ENCODE measurements around the gene FUT3.
A peak's percentile ranks its signal among the peaks of the same experiment; 100 is the strongest.
"Not testable (repeated sequence)": the region's sequence is repeated elsewhere in the genome, so short reads cannot be mapped to it uniquely, and the experiment has no call there.

FUT3 gene

DNA sequence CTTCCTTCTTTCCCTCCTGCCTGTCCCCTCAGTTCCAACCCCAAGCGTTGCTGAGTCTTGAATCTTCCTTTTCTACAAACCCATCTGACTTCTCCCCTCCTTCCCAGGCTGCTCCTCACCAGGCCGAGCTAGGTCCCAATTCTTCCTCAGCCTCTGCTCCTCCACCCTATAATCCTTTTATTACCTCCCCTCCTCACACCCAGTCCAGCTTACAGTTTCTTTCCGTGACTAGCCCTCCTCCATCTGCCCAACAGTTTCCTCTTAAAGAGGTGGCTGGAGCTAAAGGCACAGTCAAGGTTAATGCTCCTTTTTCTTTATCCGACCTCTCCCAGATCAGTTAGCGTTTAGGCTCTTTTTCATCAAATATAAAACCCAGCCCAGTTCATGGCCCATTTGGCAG lies 2.6 kb downstream of the FUT3 start:
- not testable (repeated sequence) for DNase-seq (ENCODE audit: low read depth, low spot score)

GRCh38 chr19:5847846-5848245 lies 3.4 kb downstream of the FUT3 start:
- DNase-seq (ENCODE audit: low read depth, low spot score): not testable (repeated sequence)

DNA sequence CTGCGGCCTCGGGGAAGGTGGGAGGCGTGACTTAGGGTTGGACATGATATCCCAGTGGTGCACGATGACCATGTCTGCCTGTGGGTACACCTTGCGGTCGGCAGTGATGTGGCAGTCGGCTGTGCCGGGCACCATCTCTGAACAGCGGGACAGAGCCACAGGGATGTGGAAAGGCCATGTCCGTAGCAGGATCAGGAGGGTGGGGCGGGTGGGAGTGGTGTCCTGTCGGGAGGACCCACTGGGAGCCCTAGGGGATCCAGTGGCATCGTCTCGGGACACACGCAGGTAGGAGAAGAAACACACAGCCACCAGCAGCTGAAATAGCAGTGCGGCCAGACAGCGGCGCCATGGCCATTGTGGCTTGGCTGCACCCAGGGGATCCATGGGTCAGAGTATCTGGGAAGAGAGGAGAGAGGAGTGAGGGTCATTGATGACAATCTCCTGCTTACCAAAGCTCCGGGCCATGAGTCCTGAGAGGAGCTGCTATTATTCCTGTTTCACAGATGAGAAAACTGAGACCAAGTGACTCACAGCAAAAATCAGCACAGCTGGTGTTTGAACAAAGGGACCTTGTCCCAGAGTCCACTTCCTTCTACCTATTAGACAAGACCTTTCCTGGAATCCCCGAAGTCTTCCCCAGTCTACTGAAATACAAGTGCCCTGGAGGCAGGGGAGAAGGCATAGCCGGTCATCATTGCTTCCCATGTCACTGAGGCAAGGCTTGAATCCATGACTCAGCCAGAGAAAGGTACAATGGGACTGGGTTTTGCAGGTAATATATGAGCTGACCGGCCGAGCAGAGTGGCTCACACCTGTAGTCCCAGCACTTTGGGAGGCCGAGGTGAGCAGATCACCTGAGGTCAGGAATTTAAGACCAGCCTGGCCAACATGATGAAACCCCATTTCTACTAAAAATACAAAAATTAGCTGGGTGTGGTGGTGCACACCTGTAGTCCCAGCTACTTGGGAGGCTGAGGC lies 6.5 kb downstream of the FUT3 start:
- DNase-seq (ENCODE audit: low read depth, low spot score): no peak

GRCh38 chr19:5843295-5843927 lies 7.8 kb downstream of the FUT3 start:
- DNase-seq (ENCODE audit: low read depth, low spot score): no peak

DNA sequence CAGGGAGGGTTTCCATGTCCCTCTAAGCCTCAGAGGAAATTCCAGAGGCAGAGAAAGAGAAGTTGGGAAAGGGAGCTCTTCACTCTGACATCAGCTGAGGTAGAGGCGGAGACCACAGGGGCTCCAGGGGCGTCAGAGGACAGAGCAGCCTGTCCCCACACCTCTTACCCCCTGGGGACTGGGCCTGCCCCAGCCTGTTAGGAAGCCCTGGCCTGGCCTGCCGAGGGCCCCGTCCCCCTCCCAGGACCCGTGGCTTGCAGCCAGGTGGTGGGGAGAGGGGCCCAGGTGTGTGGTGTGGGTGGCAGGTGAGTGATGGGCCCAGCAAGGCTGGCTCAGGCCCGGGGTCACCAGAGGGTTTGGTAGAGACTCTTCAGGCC lies 9.5 kb downstream of the FUT3 start:
- not testable (repeated sequence) for DNase-seq (ENCODE audit: low read depth, low spot score)

DNA sequence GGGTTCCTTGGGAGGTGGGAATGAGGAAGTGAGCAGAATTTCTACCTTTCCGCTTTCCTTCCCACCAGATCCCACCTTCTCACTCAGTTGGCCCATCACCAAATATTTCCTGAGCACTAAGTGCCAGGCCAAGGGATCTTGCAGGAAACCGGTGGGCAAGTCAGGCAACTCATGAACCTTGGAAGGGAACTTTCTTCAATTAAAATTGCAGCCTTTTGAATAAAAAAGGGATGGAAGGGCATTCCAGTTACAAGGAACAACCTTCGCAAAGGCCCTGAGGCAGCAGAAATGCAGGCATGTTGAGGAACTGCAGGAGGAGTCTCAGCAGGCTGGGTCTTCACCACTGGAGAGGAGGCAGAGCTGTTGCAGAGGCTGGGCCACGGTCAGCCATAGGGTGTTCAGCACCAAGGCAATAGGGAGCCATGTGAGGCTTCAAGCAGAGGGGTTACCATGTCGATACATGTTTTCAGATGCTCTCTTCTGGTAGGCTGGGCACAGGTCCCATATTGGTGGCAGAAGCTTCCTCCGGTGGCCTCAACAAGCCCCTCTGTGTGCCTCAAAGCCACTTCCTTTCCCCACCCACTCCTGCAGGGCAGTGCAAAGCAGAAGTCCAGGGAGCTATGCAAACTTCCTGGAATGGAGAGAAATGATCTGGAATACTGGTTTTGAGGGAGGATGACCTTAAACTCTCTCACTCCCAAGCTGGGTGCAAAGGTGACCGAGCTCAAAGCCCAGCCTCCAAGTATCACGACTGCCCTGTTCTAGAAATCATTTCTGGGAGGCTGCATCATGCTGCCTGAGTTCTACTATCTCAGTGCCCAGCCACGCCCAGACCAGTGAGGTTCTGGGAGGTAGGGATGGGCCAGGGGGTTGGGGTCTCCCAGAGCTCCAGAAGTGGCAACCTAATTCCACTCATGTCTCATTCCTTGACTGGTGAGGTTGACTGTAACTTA lies 11.9 kb downstream of the FUT3 start, which contains the start of gene FUT6:
TSS of gene FUT6 (minus strand) at position 638 of the 953 bp plus-strand sequence. CDS start 7,135 bp downstream, outside the sequence.
- no peak for DNase-seq (ENCODE audit: low read depth, low spot score)

- no peak for DNase-seq (ENCODE audit: low read depth, low spot score)
Observed at GRCh38 chr19:5838353-5839064, 12.7 kb downstream of the FUT3 start.

DNA sequence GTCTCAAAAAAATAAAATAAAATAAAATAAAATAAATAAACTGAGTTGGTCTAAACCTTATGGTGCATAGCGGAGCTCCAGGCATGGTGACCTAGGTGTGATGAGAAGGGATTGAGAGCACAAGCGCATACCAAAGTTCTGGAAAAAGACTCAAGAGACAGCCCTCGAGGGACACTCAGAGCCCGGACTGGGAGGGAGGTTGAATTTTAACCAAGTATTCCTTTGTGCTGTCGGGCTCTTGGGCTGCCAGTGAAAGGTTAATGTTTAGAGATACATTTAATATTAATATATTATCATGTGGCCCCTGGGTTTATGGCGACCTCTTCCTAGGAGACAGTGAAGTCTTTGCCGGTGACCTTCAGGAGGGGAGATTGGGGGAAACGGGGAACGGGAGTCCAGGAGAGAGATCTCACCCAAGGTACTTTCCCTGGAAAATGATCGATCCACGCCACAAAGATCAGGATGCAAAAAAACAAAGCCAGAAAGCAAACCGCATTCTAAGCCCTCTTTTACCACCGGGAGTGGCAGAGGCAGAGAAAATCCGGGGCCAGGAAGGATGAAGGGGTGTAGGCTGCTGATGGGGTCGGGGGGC lies 13.4 kb downstream of the FUT3 start:
- DNase-seq (ENCODE audit: low read depth, low spot score): no peak

- DNase-seq (ENCODE audit: low read depth, low spot score): no peak
Observed at GRCh38 chr19:5832527-5833216, 18.6 kb downstream of the FUT3 start.

DNA sequence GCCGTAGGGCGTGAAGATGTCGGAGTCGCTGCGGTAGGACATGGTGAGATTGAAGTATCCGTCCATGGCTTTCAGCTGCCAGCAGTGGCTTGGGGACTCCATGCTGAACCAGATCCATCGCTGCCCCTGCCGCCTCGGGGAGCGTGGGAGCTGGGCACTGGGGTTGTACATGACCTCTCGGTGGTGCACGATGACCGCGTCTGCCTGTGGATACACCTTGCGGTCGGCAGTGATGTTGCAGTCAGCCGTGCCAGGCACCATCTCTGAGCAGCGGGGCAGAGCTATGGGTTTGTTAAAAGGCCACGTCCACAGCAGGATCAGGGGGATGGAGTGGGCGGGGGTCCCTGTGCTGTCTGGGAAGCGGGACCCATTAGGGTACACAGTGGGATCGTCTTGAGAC lies 19.2 kb downstream of the FUT3 start:
- no peak for DNase-seq (ENCODE audit: low read depth, low spot score)

DNA sequence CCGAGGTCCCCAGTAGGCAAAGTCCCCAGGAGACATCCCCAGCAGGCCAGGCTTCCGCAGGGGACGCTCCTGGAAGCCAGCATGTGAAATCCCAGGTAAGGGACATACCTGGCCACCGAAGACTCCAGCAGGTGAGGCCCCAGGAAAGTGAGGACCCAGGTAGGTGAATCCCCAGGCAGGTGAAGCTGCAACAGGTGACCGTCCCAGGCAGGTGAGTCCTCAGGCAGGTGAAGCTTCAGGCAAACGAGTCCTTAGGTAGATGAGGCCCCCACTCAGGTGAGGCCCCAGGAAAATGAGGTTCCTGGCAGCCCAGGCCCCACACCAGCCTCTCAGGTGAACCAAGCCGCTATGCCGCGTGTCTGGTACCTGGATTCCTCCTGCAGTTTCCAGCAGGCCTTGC lies 20.1 kb downstream of the FUT3 start:
- DNase-seq (ENCODE audit: low read depth, low spot score): no peak

GRCh38 chr19:5829567-5830310 lies 21.5 kb downstream of the FUT3 start:
- DNase-seq (ENCODE audit: low read depth, low spot score): no peak

DNA sequence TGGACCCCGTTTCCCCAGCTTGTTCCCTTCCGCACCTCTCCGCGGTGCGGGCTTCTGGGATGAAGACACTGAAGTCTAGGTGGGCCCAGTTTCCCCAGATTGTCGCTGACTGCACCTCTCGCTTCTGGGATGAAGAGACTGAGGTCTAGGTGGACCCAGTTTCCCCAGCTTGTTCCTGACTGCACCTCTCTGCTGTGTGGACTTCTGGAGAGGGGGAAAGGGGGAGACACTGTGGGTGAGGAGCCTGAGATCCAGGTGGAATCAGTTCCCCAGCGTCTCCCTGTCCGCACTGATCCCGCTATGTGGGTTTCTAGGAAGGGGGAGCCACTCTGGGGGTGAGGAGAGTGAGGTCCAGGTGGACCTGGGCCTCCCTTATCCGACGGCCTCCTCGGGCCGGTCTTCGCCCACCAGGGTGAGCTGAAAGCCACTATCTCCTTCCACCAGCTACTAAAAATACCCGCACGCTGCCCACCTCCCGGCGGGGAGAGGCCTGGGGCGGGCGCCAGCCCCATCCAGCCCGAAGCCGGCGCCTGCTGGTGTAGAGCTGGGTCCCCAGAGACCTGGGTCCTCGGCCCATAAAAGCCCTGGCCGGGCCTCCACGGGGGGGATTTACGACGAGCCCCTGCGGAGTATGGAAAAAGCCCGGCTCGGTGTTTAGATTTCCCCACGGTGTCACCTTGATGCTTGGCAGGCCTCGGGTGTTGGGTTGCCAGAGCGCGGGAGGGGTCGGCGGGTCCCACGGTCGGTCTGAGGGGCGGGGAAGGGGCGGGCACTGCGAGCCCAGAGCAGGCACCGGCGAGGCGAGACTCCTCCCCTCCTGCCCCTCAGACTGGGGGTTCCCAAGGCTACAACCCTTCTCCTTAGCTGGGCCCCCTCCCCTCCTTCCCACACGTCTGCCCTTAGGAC lies 22.3 kb downstream of the FUT3 start:
- no peak for DNase-seq (ENCODE audit: low read depth, low spot score)

DNA sequence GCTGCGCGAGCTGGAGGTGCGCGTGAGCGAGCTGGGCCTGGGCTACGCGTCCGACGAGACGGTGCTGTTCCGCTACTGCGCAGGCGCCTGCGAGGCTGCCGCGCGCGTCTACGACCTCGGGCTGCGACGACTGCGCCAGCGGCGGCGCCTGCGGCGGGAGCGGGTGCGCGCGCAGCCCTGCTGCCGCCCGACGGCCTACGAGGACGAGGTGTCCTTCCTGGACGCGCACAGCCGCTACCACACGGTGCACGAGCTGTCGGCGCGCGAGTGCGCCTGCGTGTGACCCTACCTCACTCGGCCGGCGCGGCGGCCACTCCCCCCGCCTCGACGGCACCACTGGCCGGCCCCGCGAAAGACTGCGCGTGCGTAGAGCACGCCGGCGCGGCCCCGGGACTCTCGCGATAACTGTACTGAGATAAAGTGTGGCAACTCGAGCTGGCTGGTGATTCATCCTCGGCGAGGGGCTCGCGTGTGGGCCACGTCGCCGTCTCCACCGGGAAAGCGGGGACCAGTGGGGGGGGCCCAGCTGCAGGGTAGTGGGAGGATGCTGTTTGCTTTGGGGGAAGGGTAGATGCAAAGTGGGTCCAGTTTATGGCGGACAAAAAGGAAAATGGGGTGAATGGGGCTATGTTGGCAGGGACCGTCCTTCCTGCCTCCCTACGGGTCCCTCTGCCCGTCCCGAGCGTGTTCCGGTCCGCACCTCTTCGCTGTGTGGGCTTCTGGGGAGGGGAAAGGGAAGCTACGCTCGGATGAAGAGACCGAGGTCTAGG lies 23.2 kb downstream of the FUT3 start:
- DNase-seq (ENCODE audit: low read depth, low spot score): peak; percentile 82

- DNase-seq (ENCODE audit: low read depth, low spot score): no peak
Observed at GRCh38 chr19:5827342-5827890, 23.8 kb downstream of the FUT3 start.

DNA sequence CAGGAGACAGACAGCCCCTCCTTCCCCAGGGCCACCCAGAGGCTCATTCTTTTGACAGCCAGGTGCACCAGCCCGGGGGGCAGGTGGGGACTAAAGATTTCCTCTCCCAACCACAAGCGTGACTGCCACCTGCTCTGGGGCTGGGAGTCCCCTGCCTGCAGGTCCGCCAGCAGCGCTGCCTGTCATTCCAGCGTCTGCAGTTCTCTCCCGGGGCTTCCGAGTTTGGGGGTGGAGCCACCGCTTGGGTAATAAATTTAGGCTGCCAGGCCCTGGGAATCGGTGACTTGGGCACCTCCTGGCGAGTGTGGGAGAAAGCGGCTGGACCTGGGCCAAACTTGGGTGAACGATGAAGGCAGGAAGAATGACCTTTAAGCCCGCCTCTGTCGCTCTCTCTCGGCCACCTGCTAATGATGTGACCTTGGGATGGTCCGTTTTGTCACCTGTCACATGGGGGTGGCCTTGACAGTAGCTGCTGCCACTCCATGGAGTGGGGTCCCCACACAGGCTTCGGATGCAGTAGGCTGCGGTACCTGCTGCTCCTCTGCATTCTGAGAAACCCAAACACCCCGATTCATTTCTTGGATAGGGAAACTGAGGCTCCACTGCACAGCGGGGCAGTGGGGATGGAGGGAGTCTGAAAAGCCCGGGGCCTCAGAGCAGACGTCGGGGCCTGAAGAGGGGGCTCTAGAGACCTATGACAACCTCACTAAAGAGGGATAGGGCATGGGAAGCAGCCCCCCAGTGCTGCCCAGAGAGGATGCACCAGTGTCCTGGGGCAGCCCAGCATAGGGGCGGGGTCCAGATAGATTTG lies 24.5 kb downstream of the FUT3 start:
- DNase-seq (ENCODE audit: low read depth, low spot score): no peak

Data from activated CD4-positive, CD25-positive, alpha-beta regulatory T cell treated with anti-CD3 and anti-CD28 coated beads, Interleukin-2, amount 50 U/mL, for 16 hours (primary cell).